Liver (tissue), 9 donors: ENCODE data around the gene AIDA. TPM values are rescaled to one million over a fixed set of nuclear protein-coding genes. Genes with fewer than 3 reads are reported as not detected.
A peak's percentile ranks its signal among the peaks of the same experiment; 100 is the strongest.

Source experiments
- DNase-seq: peaks from one replicate; pipeline ENCODE4 v3.0.0-alpha.2; 2017; ENCODE audit warnings: low spot score
- H3K27ac ChIP-seq, 2 donors: one replicate each; pipeline ENCODE4 v1.7.0; 2013; ENCODE audit warnings: inconsistent platforms in 2 of 2, low read length in 2 of 2, control low read depth in 1 of 2, low read depth in 1 of 2, mild to moderate bottlenecking in 1 of 2
- H3K27me3 ChIP-seq, 4 donors: one replicate each; pipeline versions ENCODE4 v1.6.1 to v1.7.0; 2013; ENCODE audit warnings: low read length in 3 of 4, inconsistent platforms in 1 of 4, mild to moderate bottlenecking in 1 of 4, moderate library complexity in 1 of 4; ENCODE audit not compliant: control insufficient read depth in 4 of 4, insufficient read depth in 4 of 4
- H3K36me3 ChIP-seq, 4 donors: one replicate each; pipeline versions ENCODE4 v1.6.1 to v1.7.0; 2013; ENCODE audit warnings: low read length in 3 of 4, mild to moderate bottlenecking in 3 of 4, low read depth in 1 of 4, moderate library complexity in 1 of 4; ENCODE audit not compliant: control insufficient read depth in 4 of 4, insufficient read depth in 3 of 4
- H3K4me1 ChIP-seq, 4 donors: one replicate each; pipeline versions ENCODE4 v1.6.1 to v1.7.0; 2013; ENCODE audit warnings: low read length in 3 of 4, mild to moderate bottlenecking in 3 of 4, moderate library complexity in 1 of 4; ENCODE audit not compliant: control insufficient read depth in 4 of 4, insufficient read depth in 4 of 4
- H3K4me3 ChIP-seq, 3 donors: one replicate each; pipeline versions ENCODE4 v1.6.1 to v1.7.0; 2013; ENCODE audit warnings: low read length in 3 of 3, control low read depth in 1 of 3, low read depth in 1 of 3, mild to moderate bottlenecking in 1 of 3
- H3K9ac ChIP-seq, 2 donors: one replicate each; pipeline ENCODE4 v1.7.0; 2013; ENCODE audit warnings: low read length in 2 of 2, mild to moderate bottlenecking in 2 of 2, moderate library complexity in 2 of 2, control low read depth in 1 of 2, low read depth in 1 of 2
- H3K9me3 ChIP-seq, 4 donors: one replicate each; pipeline versions ENCODE4 v1.6.1 to v1.7.0; 2013; ENCODE audit warnings: low read length in 3 of 4; ENCODE audit not compliant: control insufficient read depth in 4 of 4
- ATF3 ChIP-seq: IDR thresholded peaks from 2 replicates; pipeline ENCODE4 v1.6.1; 2016; ENCODE audit warnings: antibody characterized with exemption
- CTCF ChIP-seq: fragments of 150-350 bp; IDR thresholded peaks from 2 replicates; pipeline ENCODE4 v1.5.1; 2017; ENCODE audit warnings: improper control_type of control experiment, low read depth, low read length; ENCODE audit not compliant: missing input control
- EGR1 ChIP-seq, 2 donors: IDR thresholded peaks; 2 replicates each; pipeline ENCODE4 v1.6.1; 2016 to 2018; ENCODE audit warnings: antibody characterized with exemption in 2 of 2, low read depth in 2 of 2
- FOXA1 ChIP-seq: IDR thresholded peaks from 2 replicates; pipeline ENCODE4 v1.6.1; 2016; ENCODE audit warnings: antibody characterized with exemption
- FOXA2 ChIP-seq: IDR thresholded peaks from 2 replicates; pipeline ENCODE4 v1.6.1; 2016; ENCODE audit warnings: antibody characterized with exemption
- GABPA ChIP-seq, 2 donors: IDR thresholded peaks in 1 of 2; conservative IDR thresholded peaks in 1 of 2; 2 replicates each; pipeline ENCODE4 v1.6.1; 2016; ENCODE audit warnings: antibody characterized with exemption in 2 of 2, mild to moderate bottlenecking in 1 of 2, moderate library complexity in 1 of 2
- HNF4A ChIP-seq, 2 donors: conservative IDR thresholded peaks; 2 replicates each; pipeline ENCODE4 v1.6.1; 2016; ENCODE audit warnings: antibody characterized with exemption in 2 of 2, mild to moderate bottlenecking in 2 of 2
- HNF4G ChIP-seq: IDR thresholded peaks from 2 replicates; pipeline ENCODE4 v1.6.1; 2016; ENCODE audit warnings: antibody characterized with exemption
- JUND ChIP-seq, 2 donors: IDR thresholded peaks; 2 replicates each; pipeline ENCODE4 v1.6.1; 2016; ENCODE audit warnings: antibody characterized with exemption in 2 of 2
- NR2F2 ChIP-seq: IDR thresholded peaks from 2 replicates; pipeline ENCODE4 v1.6.1; 2016; ENCODE audit warnings: antibody characterized with exemption
- RAD21 ChIP-seq, 2 donors: IDR thresholded peaks; 2 replicates each; pipeline ENCODE4 v1.6.1; 2016; ENCODE audit warnings: antibody characterized with exemption in 2 of 2, mild to moderate bottlenecking in 2 of 2
- REST ChIP-seq: IDR thresholded peaks from 2 replicates; pipeline ENCODE4 v1.6.1; 2016; ENCODE audit warnings: antibody characterized with exemption, mild to moderate bottlenecking
- RXRA ChIP-seq, 2 donors: IDR thresholded peaks; 2 replicates each; pipeline ENCODE4 v1.6.1; 2017 to 2018; ENCODE audit warnings: antibody characterized with exemption in 2 of 2, mild to moderate bottlenecking in 1 of 2
- SP1 ChIP-seq: IDR thresholded peaks from 2 replicates; pipeline ENCODE4 v1.6.1; 2018; ENCODE audit warnings: antibody characterized with exemption, mild to moderate bottlenecking
- TAF1 ChIP-seq: conservative IDR thresholded peaks from 2 replicates; pipeline ENCODE4 v1.6.1; 2016; ENCODE audit warnings: antibody characterized with exemption, mild to moderate bottlenecking
- YY1 ChIP-seq: IDR thresholded peaks from 2 replicates; pipeline ENCODE4 v1.6.1; 2016; ENCODE audit warnings: antibody characterized with exemption, mild to moderate bottlenecking
- ZBTB33 ChIP-seq: IDR thresholded peaks from 2 replicates; pipeline ENCODE4 v1.6.1; 2016; ENCODE audit warnings: antibody characterized with exemption
- WGBS: extraction: QIAGEN DNeasy Blood & Tissue Kit; methylation state at CpG from one replicate; pipeline ENCODE4 v1.1.7; 2013; 5-methylcytosine and 5-hydroxymethylcytosine counted together
- polyA plus RNA-seq, 2 donors: library from polyadenylated mRNA; stranded (reverse) in 1 of 2; unstranded in 1 of 2; fragments of 200-250 nt in 1 of 2; fragments of >200 nt in 1 of 2; fragmentation: Nextera tagmentation in 1 of 2; extraction: Ambion mirVana in 1 of 2; gene quantifications; one replicate each; pipeline versions ENCODE4 v1.2.1 to v1.2.3, GENCODE V29; 2013 to 2015
- total RNA-seq, 2 donors: library from RNA; depleted of rRNA; stranded (reverse); fragments of >200 nt; gene quantifications; one replicate each; pipeline ENCODE4 v1.2.3, GENCODE V29; 2014
- TF ChIP-seq, protein P1 (sequence below): IDR thresholded peaks from 2 replicates; pipeline ENCODE4 v1.6.1; 2016; ENCODE audit warnings: antibody characterized with exemption
- donor health status: healthy.
- donor health status: healthy.
- donor health status: healthy.
- donor health status: healthy.
- donor health status: healthy.

AIDA gene
- total and polyA plus RNA-seq, 4 donors = 9.3 to 48.2 (median 21.5) TPM

- 15% methylated on average over 20 of the region's 20 CpGs for WGBS
- Histone ChIP-seq H3K4me3 (peak overlapping the region; percentile 51 to 98 (median 61)), H3K9me3 (no peaks in the 10 kb centered on the region), H3K27ac (peak overlapping the region; percentile 89 to 91), H3K27me3 (no peaks in the 10 kb centered on the region), H3K36me3 (peaks cover 0 to 14% (median 7%) of the 10 kb centered on the region in 4 donors), H3K9ac (peak overlapping the region; percentile 2 to 57), H3K4me1 (peaks cover 0 to 33% (median 17%) of the 10 kb centered on the region in 4 donors)
- DNase-seq = peak; percentile 46
- TF ChIP-seq GABPA (IDR thresholded peaks at IDR 0.05 in 1 of 2, conservative IDR thresholded peaks at IDR 0.05 in 1 of 2) = no peak
- TF ChIP-seq ATF3 = no peak
- TF ChIP-seq RXRA (IDR thresholded peaks at IDR 0.05) = no peak
- TF ChIP-seq NR2F2 = no peak
- TF ChIP-seq, protein P1, sequence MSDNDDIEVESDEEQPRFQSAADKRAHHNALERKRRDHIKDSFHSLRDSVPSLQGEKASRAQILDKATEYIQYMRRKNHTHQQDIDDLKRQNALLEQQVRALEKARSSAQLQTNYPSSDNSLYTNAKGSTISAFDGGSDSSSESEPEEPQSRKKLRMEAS = no peak
- no peak for TF ChIP-seq ZBTB33
- no peak for TF ChIP-seq EGR1 (IDR thresholded peaks at IDR 0.05; ENCODE audit: low read depth in 2 of 2)
- TF ChIP-seq JUND (IDR thresholded peaks at IDR 0.05) = no peak
- TF ChIP-seq YY1 = no peak
- no peak for TF ChIP-seq REST
- TF ChIP-seq HNF4G = no peak
- TF ChIP-seq SP1 = no peak
- no peak for TF ChIP-seq HNF4A (conservative IDR thresholded peaks at IDR 0.05)
- no peak for TF ChIP-seq FOXA1
- no peak for TF ChIP-seq TAF1
- TF ChIP-seq CTCF = no peak
- no peak for TF ChIP-seq RAD21 (IDR thresholded peaks at IDR 0.05)
- TF ChIP-seq FOXA2 = no peak
These were observed 93.3 kb downstream of the AIDA start for GRCh38 chr1:222618880-222619596.

Other genes starting within 250 kb of the AIDA start
- under 1 TPM in 1 of 2 donors, not detected in 1; 0.25 TPM for gene HHIPL2, start 164.4 kb downstream of the AIDA start, total RNA-seq
- under 1 TPM in 1 of 2 donors, not detected in 1; 0.05 TPM for gene HHIPL2, start 164.4 kb downstream of the AIDA start, polyA plus RNA-seq
- 1 to 10 TPM; 4.2 to 5.2 TPM for gene TAF1A, start 122.6 kb downstream of the AIDA start, total RNA-seq
- 1 to 10 TPM; 1.1 to 1.6 TPM for gene TAF1A, start 122.6 kb downstream of the AIDA start, polyA plus RNA-seq
- gene MIA3, start 94.4 kb downstream of the AIDA start, total RNA-seq = 10 to 100 TPM; 20.8 to 69.4 TPM
- gene MIA3, start 94.4 kb downstream of the AIDA start, polyA plus RNA-seq = 10 to 100 TPM; 30.9 to 33.4 TPM
- gene BROX, start 73 bp upstream of the AIDA start, total RNA-seq = 10 to 100 TPM; 16.0 to 28.3 TPM
- 10 to 100 TPM in 1 of 2 donors, 1 to 10 TPM in 1; 6.0 to 12.8 TPM for gene BROX, start 73 bp upstream of the AIDA start, polyA plus RNA-seq
- under 1 TPM in 1 of 2 donors, not detected in 1; 0.17 TPM for gene FAM177B, start 24.7 kb upstream of the AIDA start, total RNA-seq
- gene FAM177B, start 24.7 kb upstream of the AIDA start, polyA plus RNA-seq = under 1 TPM in 1 of 2 donors, not detected in 1; 0.09 TPM
- 1 to 10 TPM; 2.2 to 4.2 TPM for gene DISP1, start 102.5 kb upstream of the AIDA start, total RNA-seq
- gene DISP1, start 102.5 kb upstream of the AIDA start, polyA plus RNA-seq = 1 to 10 TPM; 1.6 to 2.9 TPM